DND-41 (cell line): ENCODE data around the gene TYK2.

Experiments
- EZH2 ChIP-seq: IDR thresholded peaks from 3 replicates; pipeline ENCODE4 v1.6.1; 2012; ENCODE audit warnings: borderline replicate concordance, low read depth, mild to moderate bottlenecking, moderate library complexity, low read length, inconsistent platforms; ENCODE audit not compliant: severe bottlenecking
- TF ChIP-seq, protein P1 (sequence below): IDR thresholded peaks from 2 replicates; pipeline ENCODE4 v1.5.1; 2012; ENCODE audit warnings: borderline replicate concordance, low read length, moderate library complexity, mild to moderate bottlenecking; ENCODE audit not compliant: poor library complexity, severe bottlenecking; ENCODE audit errors: extremely low read depth

GRCh38 chr19:10339977-10340376, 40.4 kb downstream of the TYK2 start:
- TF ChIP-seq, protein P1, sequence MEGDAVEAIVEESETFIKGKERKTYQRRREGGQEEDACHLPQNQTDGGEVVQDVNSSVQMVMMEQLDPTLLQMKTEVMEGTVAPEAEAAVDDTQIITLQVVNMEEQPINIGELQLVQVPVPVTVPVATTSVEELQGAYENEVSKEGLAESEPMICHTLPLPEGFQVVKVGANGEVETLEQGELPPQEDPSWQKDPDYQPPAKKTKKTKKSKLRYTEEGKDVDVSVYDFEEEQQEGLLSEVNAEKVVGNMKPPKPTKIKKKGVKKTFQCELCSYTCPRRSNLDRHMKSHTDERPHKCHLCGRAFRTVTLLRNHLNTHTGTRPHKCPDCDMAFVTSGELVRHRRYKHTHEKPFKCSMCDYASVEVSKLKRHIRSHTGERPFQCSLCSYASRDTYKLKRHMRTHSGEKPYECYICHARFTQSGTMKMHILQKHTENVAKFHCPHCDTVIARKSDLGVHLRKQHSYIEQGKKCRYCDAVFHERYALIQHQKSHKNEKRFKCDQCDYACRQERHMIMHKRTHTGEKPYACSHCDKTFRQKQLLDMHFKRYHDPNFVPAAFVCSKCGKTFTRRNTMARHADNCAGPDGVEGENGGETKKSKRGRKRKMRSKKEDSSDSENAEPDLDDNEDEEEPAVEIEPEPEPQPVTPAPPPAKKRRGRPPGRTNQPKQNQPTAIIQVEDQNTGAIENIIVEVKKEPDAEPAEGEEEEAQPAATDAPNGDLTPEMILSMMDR = no peak
- no peak for TF ChIP-seq EZH2
